ENCODE results near the gene PRKCE. TPM values are rescaled to one million over a fixed set of nuclear protein-coding genes. Genes with fewer than 3 reads are reported as not detected.

The PRKCE gene
- total RNA-seq, 2 donors from 2014 or later: 7.2 to 25.4 TPM

DNA sequence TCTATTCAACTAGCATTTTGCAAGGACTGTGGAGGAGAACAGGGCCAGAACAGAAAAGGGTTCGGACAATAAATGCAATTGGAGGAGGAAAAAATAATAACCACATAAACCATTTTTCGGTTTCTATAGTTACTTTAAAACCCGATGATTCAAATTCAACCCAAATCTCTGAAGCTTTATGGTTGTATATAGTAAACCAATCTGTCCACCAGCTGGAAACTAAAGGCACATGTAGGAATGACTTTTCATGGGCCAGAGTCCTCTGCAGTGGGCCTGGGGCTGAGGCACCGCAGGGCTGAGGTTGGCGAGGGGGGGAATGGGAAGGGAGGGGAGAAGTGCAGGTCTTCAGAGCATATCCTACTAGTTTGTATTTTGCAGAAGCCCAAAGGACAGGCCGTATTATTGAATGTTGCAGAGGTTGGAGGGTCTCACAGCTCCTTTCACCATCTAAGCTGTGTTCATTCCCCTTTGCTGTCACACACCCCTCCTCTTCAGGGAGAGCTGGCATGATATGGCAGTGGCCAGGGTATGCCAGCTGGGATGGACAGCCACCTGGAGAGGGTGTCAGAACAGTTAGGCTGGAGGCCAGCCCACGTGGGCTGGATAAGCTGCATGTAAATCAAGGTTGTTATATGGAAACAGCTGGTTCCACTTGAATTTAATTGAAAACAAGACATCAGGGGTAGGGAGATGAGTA, 267.1 kb downstream of the PRKCE start:
- Histone ChIP-seq H3K9me3 (no peaks in the 10 kb centered on the region), H3K4me3 (no peak overlapping the region), H3K27ac (no peak overlapping the region), H3K27me3 (replicated peaks; ENCODE audit: insufficient read depth) (no peaks in the 10 kb centered on the region), H3K4me1 (replicated peaks) (no peaks in the 10 kb centered on the region), H3K36me3 (no peaks in the 10 kb centered on the region)
- TF ChIP-seq POLR2A (IDR thresholded peaks at IDR 0.05) (no peak), POLR2AphosphoS5 (IDR thresholded peaks at IDR 0.05) (no peak)
- TF ChIP-seq, protein P1, sequence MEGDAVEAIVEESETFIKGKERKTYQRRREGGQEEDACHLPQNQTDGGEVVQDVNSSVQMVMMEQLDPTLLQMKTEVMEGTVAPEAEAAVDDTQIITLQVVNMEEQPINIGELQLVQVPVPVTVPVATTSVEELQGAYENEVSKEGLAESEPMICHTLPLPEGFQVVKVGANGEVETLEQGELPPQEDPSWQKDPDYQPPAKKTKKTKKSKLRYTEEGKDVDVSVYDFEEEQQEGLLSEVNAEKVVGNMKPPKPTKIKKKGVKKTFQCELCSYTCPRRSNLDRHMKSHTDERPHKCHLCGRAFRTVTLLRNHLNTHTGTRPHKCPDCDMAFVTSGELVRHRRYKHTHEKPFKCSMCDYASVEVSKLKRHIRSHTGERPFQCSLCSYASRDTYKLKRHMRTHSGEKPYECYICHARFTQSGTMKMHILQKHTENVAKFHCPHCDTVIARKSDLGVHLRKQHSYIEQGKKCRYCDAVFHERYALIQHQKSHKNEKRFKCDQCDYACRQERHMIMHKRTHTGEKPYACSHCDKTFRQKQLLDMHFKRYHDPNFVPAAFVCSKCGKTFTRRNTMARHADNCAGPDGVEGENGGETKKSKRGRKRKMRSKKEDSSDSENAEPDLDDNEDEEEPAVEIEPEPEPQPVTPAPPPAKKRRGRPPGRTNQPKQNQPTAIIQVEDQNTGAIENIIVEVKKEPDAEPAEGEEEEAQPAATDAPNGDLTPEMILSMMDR (IDR thresholded peaks at IDR 0.05): no peak
- 83% methylated on average over 7 of the region's 7 CpGs for WGBS
- intact Hi-C loops (cut with DNase I): no loop called here
- DNase-seq (ENCODE audit: low spot score): no peak

DNA sequence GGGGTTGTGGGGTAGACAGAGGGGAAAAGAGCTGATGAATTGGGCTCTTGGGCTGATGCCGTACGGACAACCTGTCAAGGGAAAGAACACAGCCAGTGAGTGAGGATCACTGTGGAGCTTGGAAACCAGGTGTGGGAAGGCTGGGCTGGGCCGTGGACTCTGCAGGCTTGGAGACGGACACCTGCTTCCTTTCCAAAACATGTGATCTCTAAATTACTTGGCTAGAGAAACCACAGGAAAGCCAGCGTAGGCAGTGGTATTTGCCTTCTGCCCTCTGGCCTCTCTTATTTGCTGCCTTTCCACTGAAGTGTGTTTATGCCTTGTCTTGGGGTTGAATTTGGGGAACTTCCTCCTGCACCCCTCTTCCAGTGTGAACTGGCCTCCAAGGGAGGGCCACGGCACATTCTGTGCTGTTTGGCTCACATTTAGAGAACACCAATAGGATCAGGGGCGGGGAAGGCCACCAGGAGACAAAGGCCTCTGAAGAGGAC, 267.7 kb downstream of the PRKCE start:
- Histone ChIP-seq H3K36me3 (no peaks in the 10 kb centered on the region), H3K4me3 (no peak overlapping the region), H3K4me1 (replicated peaks) (no peaks in the 10 kb centered on the region), H3K27me3 (replicated peaks; ENCODE audit: insufficient read depth) (no peaks in the 10 kb centered on the region), H3K9me3 (no peaks in the 10 kb centered on the region), H3K27ac (no peak overlapping the region)
- no peak for DNase-seq (ENCODE audit: low spot score)
- no peak for TF ChIP-seq POLR2A (IDR thresholded peaks at IDR 0.05)
- WGBS: 76% methylated on average over 7 of the region's 7 CpGs
- intact Hi-C loops (cut with DNase I): no loop called here

DNA sequence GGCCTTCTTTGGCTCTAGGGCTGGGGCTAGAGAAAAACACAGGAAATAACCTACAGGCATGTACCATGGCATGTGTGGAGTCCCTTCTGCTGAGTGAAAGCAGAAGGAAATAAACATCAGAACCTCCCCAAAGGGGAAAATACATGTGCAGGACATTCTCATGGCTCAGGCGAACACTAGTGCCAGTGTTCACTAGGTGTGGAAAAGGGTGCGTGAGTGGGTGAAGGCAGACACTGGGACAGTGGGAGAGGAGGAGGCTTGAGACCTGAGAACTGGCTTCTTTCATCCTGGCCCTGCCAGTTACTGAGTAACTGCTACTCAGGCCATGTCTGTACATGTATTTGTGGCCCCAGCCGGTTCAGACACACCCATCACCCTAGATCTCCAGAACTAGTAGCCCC, 268.2 kb downstream of the PRKCE start:
- Histone ChIP-seq H3K36me3 (no peaks in the 10 kb centered on the region), H3K4me1 (replicated peaks) (no peaks in the 10 kb centered on the region), H3K27me3 (replicated peaks; ENCODE audit: insufficient read depth) (no peaks in the 10 kb centered on the region), H3K4me3 (no peak overlapping the region), H3K27ac (no peak overlapping the region), H3K9me3 (no peaks in the 10 kb centered on the region)
- WGBS: 78% methylated on average over 3 of the region's 3 CpGs
- DNase-seq (ENCODE audit: low spot score): no peak
- TF ChIP-seq POLR2AphosphoS5 (IDR thresholded peaks at IDR 0.05) (no peak), POLR2A (IDR thresholded peaks at IDR 0.05) (no peak)
- TF ChIP-seq, protein P1 (IDR thresholded peaks at IDR 0.05): no peak
- intact Hi-C loops (cut with DNase I): no loop called here

DNA sequence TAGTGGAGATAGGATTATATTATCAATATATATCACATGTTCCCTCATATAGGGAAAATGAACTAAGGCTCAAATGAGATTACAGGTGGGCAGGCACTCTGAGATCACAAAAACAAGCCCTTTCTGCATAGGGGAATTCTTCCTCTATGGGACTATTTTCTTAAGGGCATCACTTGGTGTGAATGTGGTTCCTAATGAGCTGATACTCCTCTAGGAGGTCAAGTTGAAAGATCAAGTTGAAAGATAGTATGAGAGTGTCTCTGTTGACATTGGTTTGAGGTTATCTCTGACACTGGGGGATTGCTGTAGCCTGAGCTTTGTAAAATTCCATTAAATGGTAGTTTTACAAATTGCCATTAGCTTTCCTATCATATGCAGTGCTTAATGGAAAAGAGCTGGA, 270.4 kb downstream of the PRKCE start:
- Histone ChIP-seq H3K9me3 (no peaks in the 10 kb centered on the region), H3K27ac (no peak overlapping the region), H3K4me3 (no peak overlapping the region), H3K27me3 (replicated peaks; ENCODE audit: insufficient read depth) (no peaks in the 10 kb centered on the region), H3K36me3 (no peaks in the 10 kb centered on the region), H3K4me1 (replicated peaks) (no peaks in the 10 kb centered on the region)
- intact Hi-C loops (cut with DNase I): no loop called here
- TF ChIP-seq POLR2AphosphoS5 (IDR thresholded peaks at IDR 0.05) (no peak), POLR2A (IDR thresholded peaks at IDR 0.05) (no peak)
- TF ChIP-seq, protein P1 (IDR thresholded peaks at IDR 0.05): no peak
- DNase-seq (ENCODE audit: low spot score): no peak

DNA sequence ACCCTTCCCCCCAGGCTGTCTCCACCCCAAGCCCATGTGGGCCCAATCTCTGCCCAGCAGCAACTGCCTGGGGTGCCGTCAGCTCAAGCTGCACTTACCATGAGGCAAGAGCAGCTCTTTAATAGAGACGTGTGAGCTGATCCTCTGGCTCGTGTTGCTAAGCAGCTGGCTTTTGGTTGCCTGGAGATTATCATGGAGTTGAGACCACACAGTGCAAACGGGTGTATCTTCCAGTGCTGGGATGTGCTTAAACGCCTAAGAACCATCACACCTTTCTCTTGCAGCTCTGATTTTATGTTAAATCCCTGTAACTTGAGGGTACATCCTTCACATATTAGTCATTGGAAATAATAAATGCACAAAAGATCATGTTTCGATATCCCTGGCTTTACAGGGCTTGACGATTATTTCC, 271.1 kb downstream of the PRKCE start:
- H3K36me3 ChIP-seq: no peaks in the 10 kb centered on the region
- H3K27ac ChIP-seq: no peak overlapping the region
- no peaks in the 10 kb centered on the region for H3K9me3 ChIP-seq
- no peaks in the 10 kb centered on the region for H3K27me3 ChIP-seq (replicated peaks; ENCODE audit: insufficient read depth)
- WGBS: 62% methylated on average over 7 of the region's 7 CpGs
- no peaks in the 10 kb centered on the region for H3K4me1 ChIP-seq (replicated peaks)
- intact Hi-C loops (cut with DNase I): no loop called here
- TF ChIP-seq POLR2AphosphoS5 (IDR thresholded peaks at IDR 0.05) (no peak), POLR2A (IDR thresholded peaks at IDR 0.05) (no peak)
- TF ChIP-seq, protein P1 (IDR thresholded peaks at IDR 0.05): no peak
- no peak for DNase-seq (ENCODE audit: low spot score)
- no peak overlapping the region for H3K4me3 ChIP-seq
